ENCODE results near the gene SEC22A. TPM values are rescaled to one million over a fixed set of nuclear protein-coding genes. Genes with fewer than 3 reads are reported as not detected.

SEC22A gene
- total RNA-seq, 3 donors from 2014 or later (not counting 1 experiment from before 2014, with no cell fraction given) = 16.4 to 21.2 (median 17.0) TPM

- no peak for TF ChIP-seq CTCF (IDR thresholded peaks at IDR 0.05)
- Mint-ChIP-seq H3K4me1 (no peaks in the 10 kb centered on the region), H3K9me3 (no peaks in the 10 kb centered on the region), H3K27me3 (ENCODE audit: low read depth in 2 of 2) (no peaks in the 10 kb centered on the region), H3K27ac (no peak overlapping the region), H3K36me3 (no peaks in the 10 kb centered on the region), H3K4me3 (no peak overlapping the region)
- H3K36me3 ChIP-seq (ENCODE audit: control insufficient read depth, insufficient read depth, low read length) = no peaks in the 10 kb centered on the region
- 95% methylated on average over 2 of the region's 2 CpGs for WGBS (ENCODE audit: insufficient coverage)
- peaks cover 12% of the 10 kb centered on the region for H3K4me1 ChIP-seq (ENCODE audit: control insufficient read depth, insufficient read depth, low read length)
- intact Hi-C loops (cut with micrococcal nuclease) = no loop called here
- ATAC-seq = no peak
- DNase-seq = no peak
- H3K9me3 ChIP-seq (ENCODE audit: control insufficient read depth, insufficient read depth, low read length) = peaks cover under 1% of the 10 kb centered on the region
- H3K27ac ChIP-seq (ENCODE audit: low read length) = no peak overlapping the region
- H3K4me3 ChIP-seq (ENCODE audit: low read length) = no peak overlapping the region
- no peaks in the 10 kb centered on the region for H3K27me3 ChIP-seq (ENCODE audit: control insufficient read depth, insufficient read depth, low read length)
Measured at GRCh38 chr3:123157209-123157597, 44.5 kb upstream of the SEC22A start.

GRCh38 chr3:123157598-123158287, 44.0 kb upstream of the SEC22A start:
- Mint-ChIP-seq H3K27me3 (ENCODE audit: low read depth in 2 of 2) (no peaks in the 10 kb centered on the region), H3K4me3 (no peak overlapping the region), H3K36me3 (no peaks in the 10 kb centered on the region), H3K9me3 (no peaks in the 10 kb centered on the region), H3K27ac (no peak overlapping the region), H3K4me1 (no peaks in the 10 kb centered on the region)
- H3K36me3 ChIP-seq (ENCODE audit: control insufficient read depth, insufficient read depth, low read length) = no peaks in the 10 kb centered on the region
- intact Hi-C loops (cut with micrococcal nuclease) = no loop called here
- WGBS (ENCODE audit: insufficient coverage) = 86% methylated on average over 3 of the region's 4 CpGs
- H3K9me3 ChIP-seq (ENCODE audit: control insufficient read depth, insufficient read depth, low read length) = no peaks in the 10 kb centered on the region
- peak in 1 of 2 donors; percentile 11 for DNase-seq
- TF ChIP-seq CTCF (IDR thresholded peaks at IDR 0.05) = no peak
- ATAC-seq = no peak
- peaks cover 12% of the 10 kb centered on the region for H3K4me1 ChIP-seq (ENCODE audit: control insufficient read depth, insufficient read depth, low read length)
- H3K27me3 ChIP-seq (ENCODE audit: control insufficient read depth, insufficient read depth, low read length) = no peaks in the 10 kb centered on the region
- H3K4me3 ChIP-seq (ENCODE audit: low read length) = no peak overlapping the region
- H3K27ac ChIP-seq (ENCODE audit: low read length) = no peak overlapping the region

- no peaks in the 10 kb centered on the region for H3K27me3 Mint-ChIP-seq (ENCODE audit: low read depth in 2 of 2)
- H3K9me3 Mint-ChIP-seq = no peaks in the 10 kb centered on the region
- no peak for ATAC-seq
- H3K4me1 Mint-ChIP-seq = no peaks in the 10 kb centered on the region
- H3K4me3 Mint-ChIP-seq = no peak overlapping the region
- H3K27me3 ChIP-seq (ENCODE audit: control insufficient read depth, insufficient read depth, low read length) = no peaks in the 10 kb centered on the region
- no peak overlapping the region for H3K4me3 ChIP-seq (ENCODE audit: low read length)
- no peak for DNase-seq
- H3K36me3 ChIP-seq (ENCODE audit: control insufficient read depth, insufficient read depth, low read length) = no peaks in the 10 kb centered on the region
- peaks cover 12% of the 10 kb centered on the region for H3K4me1 ChIP-seq (ENCODE audit: control insufficient read depth, insufficient read depth, low read length)
- no peak overlapping the region for H3K27ac Mint-ChIP-seq
- intact Hi-C loops (cut with micrococcal nuclease) = no loop called here
- WGBS (ENCODE audit: insufficient coverage) = 85% methylated on average over 4 of the region's 4 CpGs
- H3K9me3 ChIP-seq (ENCODE audit: control insufficient read depth, insufficient read depth, low read length) = no peaks in the 10 kb centered on the region
- TF ChIP-seq CTCF (IDR thresholded peaks at IDR 0.05) = no peak
- H3K27ac ChIP-seq (ENCODE audit: low read length) = no peak overlapping the region
- H3K36me3 Mint-ChIP-seq = no peaks in the 10 kb centered on the region
Measured at GRCh38 chr3:123158330-123158729, 43.4 kb upstream of the SEC22A start.

GRCh38 chr3:123158899-123159390, 42.8 kb upstream of the SEC22A start:
- Mint-ChIP-seq H3K4me1 (no peaks in the 10 kb centered on the region), H3K9me3 (no peaks in the 10 kb centered on the region), H3K27me3 (ENCODE audit: low read depth in 2 of 2) (no peaks in the 10 kb centered on the region), H3K36me3 (no peaks in the 10 kb centered on the region), H3K4me3 (no peak overlapping the region), H3K27ac (no peak overlapping the region)
- H3K4me3 ChIP-seq (ENCODE audit: low read length) = no peak overlapping the region
- WGBS (ENCODE audit: insufficient coverage) = 92% methylated on average over 9 of the region's 10 CpGs
- intact Hi-C loops (cut with micrococcal nuclease) = no loop called here
- ATAC-seq (no peak), DNase-seq (peak in 1 of 2 donors; percentile 3)
- peaks cover 7% of the 10 kb centered on the region for H3K4me1 ChIP-seq (ENCODE audit: control insufficient read depth, insufficient read depth, low read length)
- no peak for TF ChIP-seq CTCF (IDR thresholded peaks at IDR 0.05)
- H3K27me3 ChIP-seq (ENCODE audit: control insufficient read depth, insufficient read depth, low read length) = no peaks in the 10 kb centered on the region
- no peak overlapping the region for H3K27ac ChIP-seq (ENCODE audit: low read length)
- no peaks in the 10 kb centered on the region for H3K9me3 ChIP-seq (ENCODE audit: control insufficient read depth, insufficient read depth, low read length)
- H3K36me3 ChIP-seq (ENCODE audit: control insufficient read depth, insufficient read depth, low read length) = no peaks in the 10 kb centered on the region
